GM18499 (cell line): ENCODE measurements around the gene GOPC.
"Not testable (repeated sequence)": the region's sequence is repeated elsewhere in the genome, so short reads cannot be mapped to it uniquely, and the experiment has no call there.

Experiments used
- ATAC-seq: cut with Tn5 transposase; IDR thresholded peaks from one replicate; pipeline ENCODE4 v1.9.1; 2021; ENCODE audit warnings: moderate number of reproducible peaks; ENCODE audit not compliant: insufficient read depth, unreplicated experiment

The GOPC gene

DNA sequence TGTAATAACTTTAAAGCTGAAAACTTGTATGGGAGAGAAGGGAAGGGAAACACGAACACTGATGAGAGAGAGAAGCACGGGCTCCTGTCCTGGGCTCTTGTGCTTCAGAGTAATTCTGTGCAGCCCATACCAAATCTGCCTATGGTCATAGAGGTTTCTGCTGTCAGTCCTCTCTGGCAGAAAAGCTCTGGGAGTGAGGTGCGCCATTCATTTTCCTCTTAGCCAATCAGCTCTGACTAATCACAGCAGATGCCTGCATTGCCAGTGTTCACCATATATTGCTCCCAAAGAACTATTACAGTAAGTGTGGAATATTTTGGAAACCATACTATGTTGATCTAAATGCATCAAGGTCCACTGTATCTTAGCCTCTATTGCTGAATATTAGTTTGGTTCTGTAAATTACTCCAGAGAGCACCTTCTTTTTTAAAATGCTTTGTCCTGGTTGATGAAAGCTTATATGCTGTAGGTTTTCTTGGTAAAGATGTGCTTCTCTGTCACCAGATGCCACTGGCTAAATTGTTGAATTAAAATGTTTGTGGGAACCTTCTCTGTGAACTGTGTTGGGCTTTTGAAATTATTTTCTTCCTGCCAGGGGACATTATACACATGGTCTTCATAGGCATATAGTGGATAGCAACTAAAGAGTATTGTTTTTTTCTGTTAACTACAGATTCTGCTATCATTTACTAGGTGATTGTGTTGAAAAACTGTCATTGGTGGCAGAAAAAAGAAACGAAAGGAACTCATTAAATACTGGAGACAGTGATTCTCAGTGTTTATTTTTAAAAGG, 81.5 kb downstream of the GOPC start:
- ATAC-seq: no peak

DNA sequence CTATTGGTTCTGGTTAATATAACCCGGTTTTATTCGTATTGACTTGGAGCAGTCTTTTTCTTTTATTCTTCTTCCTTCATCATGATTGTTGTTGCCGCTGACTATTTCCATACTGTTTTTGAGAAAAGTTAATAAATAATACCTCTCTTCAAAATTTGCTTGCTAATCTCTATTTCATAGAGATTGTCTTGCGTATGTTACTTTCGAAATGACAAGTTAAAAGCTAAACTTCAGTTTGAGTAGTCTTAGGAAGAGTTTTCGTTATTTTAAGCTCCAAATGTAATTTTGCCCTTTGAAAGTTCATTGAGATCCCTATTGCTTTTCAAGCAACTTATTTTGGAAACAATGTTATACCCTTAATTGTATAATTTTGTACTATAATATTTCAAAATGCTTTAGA, 83.4 kb downstream of the GOPC start:
- ATAC-seq: no peak

- ATAC-seq: not testable (repeated sequence)
Observed at GRCh38 chr6:117517995-117518394, 84.3 kb downstream of the GOPC start.

- ATAC-seq: no peak
Observed at GRCh38 chr6:117515326-117515725, 87.0 kb downstream of the GOPC start.

GRCh38 chr6:117514655-117515054, 87.7 kb downstream of the GOPC start:
- ATAC-seq: no peak

DNA sequence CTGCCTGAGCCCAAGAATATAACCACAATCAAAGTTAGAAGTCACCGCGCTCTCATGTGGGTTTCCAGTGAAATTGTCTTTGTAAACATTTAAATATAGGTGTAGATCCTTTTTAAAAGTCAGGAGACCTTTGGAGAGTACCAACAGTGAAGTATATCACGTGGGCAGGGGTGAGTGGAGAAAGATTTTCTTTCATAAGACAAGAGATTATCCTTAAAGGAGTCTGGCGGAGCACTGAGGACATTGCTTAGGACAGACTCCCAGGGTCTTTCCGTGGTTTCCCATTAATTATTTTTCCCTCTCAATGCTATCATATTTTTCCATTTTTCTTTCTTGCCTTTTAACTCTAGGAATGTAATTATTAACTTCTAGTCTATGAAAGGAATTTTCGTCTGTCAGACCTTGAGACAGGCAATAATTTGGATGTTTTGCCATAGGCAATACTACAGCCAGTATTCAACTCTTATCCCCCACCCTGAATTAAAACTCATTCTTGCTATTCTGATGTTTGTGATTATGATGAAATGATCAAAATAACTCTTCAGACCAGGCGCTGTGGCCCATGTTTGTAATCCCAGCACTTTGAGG, 88.4 kb downstream of the GOPC start:
- ATAC-seq: no peak

DNA sequence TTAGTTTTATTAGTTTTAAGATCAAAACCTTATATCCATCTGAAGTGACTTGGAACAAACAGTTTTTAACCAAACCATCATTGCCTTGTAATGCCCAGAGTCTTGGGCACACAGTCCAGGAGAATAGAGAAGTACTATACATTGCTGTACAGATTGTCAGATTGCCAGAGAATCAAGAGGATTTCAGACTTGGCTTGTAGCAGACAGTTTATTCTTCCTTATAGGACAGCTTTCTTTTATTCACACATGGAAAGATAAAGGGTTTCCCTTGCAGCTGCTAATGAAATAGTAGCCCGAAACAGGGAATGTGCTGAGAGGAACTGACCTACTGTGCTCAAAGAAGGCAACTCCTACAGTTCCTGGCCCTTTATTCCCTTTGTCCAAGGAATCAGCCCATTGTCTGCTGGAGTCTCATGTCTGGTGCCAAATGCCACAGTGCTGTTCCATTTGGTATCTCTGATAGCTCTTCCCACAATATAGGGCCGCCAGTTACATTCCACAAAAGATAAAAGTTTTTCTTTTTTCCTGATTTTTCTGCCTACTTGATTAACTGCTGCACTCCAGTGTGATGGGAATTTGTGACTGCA, 89.2 kb downstream of the GOPC start:
- ATAC-seq: no peak

GRCh38 chr6:117512056-117512828, 90.1 kb downstream of the GOPC start:
- ATAC-seq: no peak
